ENCODE data around the gene PTPRM.

DNA sequence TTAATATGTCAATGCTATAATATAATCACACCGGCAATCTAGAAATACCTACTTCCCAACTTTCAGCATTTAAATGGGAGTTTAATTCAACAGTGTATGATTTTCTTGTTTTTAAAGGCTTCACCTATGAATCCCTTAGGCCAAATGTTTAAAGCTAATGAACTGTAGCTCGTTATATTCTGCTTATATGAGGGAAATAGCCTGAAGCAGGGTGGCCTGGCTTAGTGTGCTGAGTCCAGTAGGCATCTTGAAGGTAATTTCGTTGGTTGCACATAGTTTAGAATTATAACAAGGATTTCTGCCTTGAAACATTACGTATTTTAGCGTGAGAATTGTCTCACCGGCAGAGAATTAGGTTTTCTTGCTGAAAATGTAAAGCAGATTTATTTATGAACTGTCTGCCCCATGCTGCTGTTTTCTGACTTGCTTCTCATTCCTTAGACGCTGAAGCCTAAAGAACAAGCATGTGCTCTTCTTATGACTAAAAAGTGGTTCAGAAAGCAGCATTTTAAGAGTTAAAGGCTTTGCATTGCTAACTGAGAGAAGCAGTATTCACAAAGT is 608.5 kb downstream of the PTPRM start:
- TF ChIP-seq POLR2AphosphoS5 (IDR thresholded peaks at IDR 0.05) (no peak), POLR2A (IDR thresholded peaks at IDR 0.05; ENCODE audit: low read depth) (no peak), EP300 (IDR thresholded peaks at IDR 0.05) (no peak)
- TF ChIP-seq, protein P1, sequence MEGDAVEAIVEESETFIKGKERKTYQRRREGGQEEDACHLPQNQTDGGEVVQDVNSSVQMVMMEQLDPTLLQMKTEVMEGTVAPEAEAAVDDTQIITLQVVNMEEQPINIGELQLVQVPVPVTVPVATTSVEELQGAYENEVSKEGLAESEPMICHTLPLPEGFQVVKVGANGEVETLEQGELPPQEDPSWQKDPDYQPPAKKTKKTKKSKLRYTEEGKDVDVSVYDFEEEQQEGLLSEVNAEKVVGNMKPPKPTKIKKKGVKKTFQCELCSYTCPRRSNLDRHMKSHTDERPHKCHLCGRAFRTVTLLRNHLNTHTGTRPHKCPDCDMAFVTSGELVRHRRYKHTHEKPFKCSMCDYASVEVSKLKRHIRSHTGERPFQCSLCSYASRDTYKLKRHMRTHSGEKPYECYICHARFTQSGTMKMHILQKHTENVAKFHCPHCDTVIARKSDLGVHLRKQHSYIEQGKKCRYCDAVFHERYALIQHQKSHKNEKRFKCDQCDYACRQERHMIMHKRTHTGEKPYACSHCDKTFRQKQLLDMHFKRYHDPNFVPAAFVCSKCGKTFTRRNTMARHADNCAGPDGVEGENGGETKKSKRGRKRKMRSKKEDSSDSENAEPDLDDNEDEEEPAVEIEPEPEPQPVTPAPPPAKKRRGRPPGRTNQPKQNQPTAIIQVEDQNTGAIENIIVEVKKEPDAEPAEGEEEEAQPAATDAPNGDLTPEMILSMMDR (IDR thresholded peaks at IDR 0.05) = no peak

All from esophagus muscularis mucosa (tissue), 4 donors.